GM21447 (cell line): ENCODE measurements around the gene EML3.
A peak's percentile ranks its signal among the peaks of the same experiment; 100 is the strongest.
"Not testable (repeated sequence)": the region's sequence is repeated elsewhere in the genome, so short reads cannot be mapped to it uniquely, and the experiment has no call there.

Source experiments
- ATAC-seq: cut with Tn5 transposase; IDR thresholded peaks from one replicate; pipeline ENCODE4 v1.9.1; 2021; ENCODE audit not compliant: unreplicated experiment

EML3 gene

DNA sequence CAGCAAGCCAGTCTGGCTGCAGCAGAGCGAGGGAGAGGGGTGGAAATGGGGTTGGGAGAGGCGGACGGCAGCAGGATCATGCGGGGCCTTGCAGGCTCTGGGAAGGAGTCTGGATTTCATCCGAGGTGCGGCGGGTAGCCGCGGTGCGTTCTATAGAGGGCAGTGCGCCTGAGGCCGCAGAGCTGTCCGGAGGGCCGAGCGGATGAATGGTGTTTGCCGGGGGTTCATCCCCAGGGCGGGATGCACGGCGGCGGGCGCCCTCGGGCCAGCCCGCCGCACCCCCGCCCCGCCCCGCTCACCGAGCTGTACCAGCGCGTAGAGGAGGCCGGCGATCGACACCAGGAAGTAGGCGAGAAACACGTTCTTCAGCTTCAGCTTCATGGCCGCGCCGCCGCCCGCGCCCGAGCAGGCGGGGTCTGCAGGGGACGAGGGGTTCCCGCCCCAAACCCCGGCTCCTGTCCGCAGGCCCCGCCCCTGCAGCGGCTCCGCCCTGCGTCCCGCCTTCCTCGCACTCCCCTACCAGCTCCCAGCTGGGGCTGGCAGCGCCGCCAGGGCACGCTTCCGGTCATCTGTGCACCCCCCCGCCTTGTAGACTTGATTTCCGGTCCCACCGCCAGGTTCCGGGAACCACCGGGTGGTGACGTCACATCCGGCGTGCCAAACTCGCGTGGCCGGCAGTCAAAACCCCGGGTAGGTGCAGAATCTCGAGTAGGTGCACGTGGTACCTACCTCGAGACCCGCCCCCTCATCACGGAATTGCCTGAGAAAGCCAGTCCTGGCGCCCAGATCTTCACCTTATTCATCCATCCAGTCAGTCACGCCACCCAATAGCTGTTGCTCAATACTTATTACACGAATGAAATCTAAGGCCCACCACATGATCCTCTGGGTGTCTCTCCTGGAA is 9.2 kb upstream of the EML3 start, which contains the start of gene B3GAT3:
B3GAT3 (minus strand) TSS at position 420 of the 904 bp plus-strand sequence; CDS start at position 381, 39 bp downstream.
- peak; percentile 88 for ATAC-seq

DNA sequence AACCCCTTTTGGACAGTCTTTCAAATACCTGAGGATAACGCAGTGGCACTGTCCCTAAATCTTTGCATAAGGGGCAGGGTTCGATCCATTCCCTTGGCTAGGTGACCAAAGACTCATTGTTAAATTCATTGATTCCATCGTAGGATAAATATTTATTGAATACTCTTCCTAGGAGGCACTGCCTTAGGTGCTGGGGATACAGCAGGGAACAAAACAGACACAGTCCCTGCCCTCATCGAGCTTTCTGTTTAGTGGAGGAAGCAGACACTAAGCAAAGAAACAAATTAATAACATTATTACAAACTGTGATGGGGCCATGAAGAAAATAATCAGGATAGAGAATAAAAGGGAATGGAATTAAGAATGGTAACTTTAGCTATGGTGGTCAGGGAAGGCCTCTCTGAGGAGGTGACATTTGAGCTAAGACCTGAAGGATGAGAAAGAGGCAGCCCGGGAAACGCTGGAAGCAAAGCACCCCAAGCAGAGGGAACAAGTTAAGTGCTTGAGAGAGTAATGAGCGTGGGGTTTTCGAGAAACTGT is 8.5 kb upstream of the EML3 start:
- no peak for ATAC-seq

DNA sequence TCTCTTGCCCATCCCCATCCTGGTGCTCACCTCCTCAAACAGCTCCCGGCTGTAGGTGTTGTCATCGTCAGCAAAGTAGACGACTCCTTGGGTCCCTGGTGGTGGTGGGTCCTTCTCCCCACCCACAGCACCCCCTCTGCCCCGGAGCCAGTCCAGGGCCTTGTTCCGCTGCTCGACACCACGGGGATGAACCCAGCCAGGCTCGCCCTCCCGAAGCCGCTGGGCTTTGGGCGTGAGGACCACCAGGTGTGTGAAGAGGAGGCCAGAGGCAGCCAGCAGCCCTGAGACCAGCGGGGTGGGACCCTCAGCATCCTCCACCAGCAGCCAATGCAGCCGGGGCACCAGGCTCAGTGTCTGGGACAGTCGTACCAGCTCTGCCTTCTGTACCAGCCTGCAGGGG is 4.4 kb upstream of the EML3 start:
- ATAC-seq, result not testable (repeated sequence)

DNA sequence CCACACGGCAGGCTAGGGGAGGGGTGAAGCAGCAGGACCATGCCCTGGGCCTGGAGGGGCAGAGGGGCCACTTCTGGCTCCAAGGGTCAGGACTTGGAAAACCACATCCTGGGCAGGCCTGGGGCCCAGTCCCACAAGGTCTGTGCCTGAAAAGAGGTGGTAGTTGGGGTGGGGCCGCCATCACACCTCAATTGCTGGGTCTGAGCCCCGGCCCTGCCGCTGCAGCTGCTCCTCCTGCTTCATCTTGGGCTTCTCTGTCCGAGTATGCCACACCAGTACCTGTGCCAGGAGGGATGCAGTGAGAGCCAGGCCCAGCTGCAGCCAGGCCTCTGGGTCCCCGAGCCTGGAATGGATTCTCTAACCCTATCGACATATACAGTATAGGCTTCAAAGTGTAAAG is 2.9 kb upstream of the EML3 start:
- ATAC-seq, result no peak

DNA sequence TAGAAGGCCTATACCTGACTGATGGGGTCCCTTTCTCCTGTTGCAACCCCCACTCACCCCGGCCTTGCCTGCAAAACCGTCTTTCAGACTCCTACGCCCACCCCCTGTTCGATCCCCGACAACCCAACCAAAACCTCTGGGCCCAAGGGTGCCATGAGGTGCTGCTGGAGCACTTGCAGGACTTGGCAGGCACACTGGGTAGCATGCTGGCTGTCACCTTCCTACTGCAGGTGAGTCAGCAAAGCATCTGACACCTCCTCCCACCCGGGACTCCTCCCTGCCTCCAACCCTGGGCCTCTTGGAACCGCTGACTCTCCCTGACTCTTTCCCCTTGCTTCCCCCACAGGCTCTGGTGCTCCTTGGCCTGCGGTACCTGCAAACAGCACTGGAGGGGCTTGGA is 1.7 kb upstream of the EML3 start:
- ATAC-seq, result no peak

DNA sequence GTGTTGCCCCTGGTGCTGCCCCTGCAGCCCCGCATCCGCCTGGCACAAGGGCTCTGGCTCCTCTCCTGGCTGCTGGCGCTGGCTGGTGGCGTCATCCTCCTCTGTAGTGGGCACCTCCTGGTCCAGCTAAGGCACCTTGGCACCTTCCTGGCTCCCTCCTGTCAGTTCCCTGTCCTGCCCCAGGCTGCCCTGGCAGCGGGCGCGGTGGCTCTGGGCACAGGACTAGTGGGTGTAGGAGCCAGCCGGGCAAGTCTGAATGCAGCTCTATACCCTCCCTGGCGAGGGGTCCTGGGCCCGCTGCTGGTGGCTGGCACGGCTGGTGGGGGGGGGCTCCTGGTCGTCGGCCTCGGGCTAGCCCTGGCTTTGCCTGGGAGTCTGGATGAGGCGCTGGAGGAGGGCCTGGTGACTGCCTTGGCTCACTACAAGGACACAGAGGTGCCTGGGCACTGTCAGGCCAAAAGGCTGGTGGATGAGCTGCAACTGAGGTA is 760 bp upstream of the EML3 start:
- no peak for ATAC-seq

DNA sequence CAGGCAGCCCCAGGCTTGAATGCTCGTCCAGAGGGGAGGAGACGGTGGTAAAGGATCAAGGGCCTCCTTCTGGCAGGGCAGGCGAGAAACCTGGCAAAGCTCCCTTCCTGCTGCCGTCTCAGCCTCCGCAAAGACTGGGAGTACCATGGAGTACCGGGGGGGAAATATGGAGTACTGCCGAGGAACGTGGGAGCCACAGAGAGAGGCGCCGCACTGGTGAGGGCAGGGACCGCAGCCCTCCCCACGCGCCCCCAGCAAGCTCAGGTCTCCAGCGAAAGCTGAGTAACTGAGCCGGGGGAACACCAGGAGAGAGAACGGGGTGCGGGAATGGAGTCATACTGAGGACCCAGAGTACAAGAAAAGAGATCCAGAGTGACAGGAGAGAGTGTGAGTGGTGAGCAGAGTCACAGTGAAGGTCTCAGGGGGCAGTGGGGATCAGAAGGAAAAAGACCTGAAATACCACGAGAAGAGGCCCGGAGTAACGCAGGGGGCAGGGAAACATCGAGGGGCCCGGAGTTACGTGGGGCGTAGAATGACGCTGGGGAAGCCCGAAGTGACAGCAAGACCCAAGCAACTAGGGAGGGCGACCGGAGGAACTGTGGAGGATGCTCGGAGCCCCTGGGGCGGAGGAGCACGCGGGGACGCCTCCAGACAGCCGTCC is 740 bp downstream of the EML3 start:
- peak; percentile 14 for ATAC-seq

DNA sequence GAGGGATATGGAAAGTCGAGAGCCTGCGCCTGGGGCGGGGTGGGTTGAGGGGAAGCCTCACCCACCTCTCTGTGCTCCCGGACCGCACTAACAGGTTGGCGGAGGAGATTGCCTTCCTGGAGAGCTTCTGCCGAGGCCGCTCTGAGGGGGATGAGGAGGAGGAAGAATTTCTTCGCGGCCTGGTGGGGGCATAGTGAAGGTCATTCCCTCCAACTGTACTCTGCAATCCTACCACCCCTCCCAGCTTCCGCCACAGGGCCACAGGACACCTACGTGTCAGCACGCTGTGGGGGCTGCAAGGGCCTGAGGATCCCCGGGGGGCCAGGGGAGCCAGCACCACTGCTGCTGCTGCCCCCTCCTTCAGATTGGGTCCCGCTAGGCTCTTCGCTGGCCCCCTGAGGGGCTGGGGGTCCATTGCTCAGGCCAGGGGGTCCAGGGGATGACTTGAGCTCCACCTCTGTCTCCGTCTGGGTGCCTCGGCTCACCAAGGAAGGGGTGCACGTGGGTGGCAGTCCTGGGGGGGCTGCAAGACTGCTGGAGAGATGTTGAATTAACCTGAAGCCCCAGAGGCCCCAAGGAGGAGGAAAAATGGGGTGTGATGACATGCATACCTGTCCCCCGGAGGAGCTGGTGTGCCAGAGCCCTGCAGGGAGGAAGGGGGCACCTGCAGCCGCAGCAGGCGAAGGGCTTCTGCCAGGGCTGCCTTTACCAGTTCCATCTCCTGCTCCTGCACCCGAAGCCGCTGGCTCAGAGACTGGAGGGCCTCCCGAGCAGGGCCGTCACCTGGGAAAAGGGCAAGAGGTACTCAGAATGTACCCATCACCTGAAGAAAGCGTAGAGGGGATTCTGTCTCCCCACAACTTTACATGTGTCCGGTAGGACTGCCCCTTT is 1.5 kb downstream of the EML3 start:
- no peak for ATAC-seq

DNA sequence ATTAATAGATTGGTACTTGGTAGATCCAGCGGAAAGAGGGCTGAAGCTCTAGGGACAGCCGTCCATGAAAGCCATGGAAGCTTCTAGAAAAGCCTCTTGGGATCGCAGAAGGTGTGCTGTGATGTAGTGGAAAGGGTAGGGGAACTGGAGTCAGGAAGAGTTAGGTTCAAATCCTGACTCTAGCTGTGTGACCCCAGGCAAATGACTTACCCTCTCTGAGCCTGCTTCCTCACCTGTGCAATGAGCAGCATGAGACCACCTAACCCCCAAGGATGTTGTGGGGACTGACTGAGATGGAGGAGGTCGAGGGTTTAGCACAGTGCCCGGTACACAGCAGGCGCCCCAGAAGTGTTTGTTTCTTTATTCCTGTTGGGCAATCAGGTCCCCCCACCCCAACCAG is 2.2 kb downstream of the EML3 start:
- ATAC-seq, result no peak

DNA sequence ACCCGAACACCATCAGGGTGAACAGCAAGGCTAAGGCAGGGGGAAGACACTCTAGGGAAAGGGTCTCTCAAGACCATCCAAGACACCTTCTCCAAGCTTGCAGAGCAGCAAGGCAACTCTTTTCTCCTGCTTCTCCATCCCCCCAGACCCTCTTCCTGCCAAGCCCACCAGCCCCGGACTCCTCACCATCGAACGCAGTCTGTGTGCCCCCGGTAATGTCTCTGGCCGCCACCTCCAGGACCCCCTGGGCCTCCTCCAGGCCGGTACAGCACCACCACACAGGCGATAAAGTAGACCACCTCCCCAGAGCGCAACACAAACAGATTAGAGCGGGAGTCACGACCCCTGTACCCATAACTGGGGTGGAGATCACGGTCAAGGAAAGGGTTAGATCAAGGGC is 3.8 kb downstream of the EML3 start:
- ATAC-seq, result no peak

DNA sequence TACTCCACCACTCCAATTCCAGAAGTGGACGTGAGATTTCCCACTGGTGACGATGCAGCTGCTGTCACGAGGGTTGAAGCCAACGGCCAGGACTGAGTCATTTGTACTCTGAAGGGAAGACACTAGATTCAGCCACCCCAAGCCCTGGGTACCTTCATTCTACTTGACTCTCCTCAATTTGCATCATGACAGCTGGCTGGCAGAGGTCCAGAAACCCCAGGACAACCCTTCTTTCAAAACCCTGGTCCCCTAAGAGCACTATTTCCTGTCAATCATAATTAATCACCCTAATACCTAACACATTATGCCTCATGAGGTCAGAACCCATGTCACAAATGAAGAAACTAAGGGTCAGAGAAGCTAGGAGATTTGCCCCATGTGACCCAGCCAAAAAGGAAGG is 4.9 kb downstream of the EML3 start:
- ATAC-seq, result no peak

DNA sequence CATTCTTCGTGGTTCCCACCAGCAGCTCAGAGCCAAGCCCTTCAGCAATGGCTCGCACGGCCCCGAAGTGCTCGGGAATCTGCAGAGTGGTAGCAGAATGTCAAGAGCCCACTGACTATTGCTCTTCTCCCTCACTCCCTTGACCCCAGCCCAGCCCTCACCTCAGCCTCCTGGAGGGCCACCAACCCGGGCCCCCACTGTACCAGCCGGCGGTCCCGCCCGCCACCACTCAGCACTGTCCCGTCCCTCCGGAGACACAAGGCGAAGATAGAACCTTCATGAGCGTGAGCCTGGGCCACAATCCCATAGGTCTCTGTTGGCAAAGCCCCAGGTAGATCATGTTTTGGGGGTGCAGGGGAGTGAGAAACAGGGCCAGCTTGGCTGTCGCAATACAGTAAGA is 6.7 kb downstream of the EML3 start:
- ATAC-seq, result no peak

DNA sequence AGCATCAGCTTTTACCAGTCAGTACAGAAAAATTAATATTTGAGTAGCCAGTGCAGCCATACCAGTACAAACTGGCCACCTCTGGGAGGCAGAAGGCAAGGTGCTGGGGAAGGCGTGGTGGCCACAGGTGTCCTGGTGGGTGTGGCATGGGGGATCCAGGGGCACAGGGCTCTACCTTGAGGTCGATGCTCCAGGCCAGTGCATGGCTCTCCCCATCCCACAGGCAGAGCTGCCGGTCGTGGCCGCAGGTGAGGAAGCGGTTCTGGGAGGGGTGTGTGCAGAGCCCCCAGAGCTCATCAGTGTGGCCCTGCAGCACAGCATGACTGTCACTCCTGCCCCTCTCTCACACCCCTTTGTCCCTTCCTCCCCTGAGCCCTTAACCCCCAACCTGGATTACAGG is 7.1 kb downstream of the EML3 start:
- ATAC-seq, result no peak

DNA sequence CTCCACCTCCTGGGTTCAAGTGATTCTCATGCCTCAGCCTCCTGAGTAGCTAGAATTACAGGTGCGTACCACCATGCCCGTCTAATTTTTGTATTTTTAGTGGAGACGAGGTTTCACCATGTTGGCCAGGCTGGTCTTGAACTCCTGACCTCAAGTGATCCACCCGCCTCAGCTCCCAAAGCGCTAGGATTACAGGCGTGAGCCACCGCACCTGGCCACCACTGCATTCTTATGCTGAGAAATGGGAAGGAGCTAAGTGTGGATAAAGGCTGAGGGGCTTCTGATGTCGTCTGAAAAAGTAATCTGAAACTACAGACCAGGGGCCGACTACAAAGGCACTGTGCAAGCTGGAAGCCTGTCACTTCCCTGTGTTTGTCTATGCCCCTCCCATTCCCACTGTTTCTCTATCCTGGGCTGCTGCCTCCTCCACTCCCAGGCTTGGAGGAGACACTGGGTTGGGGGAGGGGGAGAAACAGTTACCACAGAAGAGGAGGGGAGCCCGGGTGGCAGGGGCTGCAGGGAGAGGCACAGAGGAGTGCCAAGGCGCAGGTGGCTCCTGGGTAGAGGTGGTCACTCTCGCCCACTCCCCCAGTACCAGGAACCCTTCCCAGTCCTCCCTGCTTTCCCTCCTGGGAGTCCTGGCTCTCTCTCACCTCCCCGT is 8.0 kb downstream of the EML3 start:
- ATAC-seq, result no peak

DNA sequence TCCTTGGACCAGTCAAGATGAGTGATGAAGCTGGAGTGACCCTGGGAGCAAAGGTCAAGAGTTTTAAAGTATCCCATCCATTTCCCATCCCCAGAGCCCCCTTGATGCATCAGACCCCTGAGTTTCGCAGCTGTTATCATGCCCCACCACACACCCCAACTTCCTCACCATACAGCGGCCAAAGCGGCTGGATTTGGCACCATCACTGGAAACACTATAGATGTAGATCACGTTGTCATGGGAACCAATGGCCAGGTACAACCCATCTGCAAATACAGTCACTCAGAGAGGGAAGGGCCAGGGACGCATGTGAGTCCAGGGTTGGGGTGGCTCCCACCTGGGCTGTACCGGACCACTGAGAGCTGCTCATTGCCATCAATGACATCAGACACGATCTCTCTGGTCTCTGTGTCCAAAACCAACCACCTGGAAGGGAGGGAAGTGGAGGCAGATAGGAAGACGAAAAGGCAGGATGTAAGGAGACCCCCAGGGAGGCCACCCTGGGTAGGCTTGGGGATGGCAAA is 8.7 kb downstream of the EML3 start:
- no peak for ATAC-seq

DNA sequence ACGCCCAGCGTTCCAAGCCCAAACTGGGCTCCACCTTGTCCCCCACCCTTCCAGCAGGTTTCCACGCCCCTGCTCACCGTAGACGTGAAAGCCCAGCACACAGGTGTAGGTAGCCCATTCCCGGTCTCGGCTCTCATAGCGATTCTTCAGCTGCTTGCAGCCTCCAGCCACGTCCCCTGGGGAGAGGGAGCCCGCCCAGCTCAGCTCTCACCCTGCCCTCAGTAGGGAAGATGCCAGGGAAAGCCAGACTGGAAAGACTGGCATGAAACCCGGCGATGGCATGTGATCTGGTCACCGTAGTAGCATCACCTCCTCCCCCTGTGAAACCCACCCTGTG is 9.5 kb downstream of the EML3 start:
- ATAC-seq, result no peak

DNA sequence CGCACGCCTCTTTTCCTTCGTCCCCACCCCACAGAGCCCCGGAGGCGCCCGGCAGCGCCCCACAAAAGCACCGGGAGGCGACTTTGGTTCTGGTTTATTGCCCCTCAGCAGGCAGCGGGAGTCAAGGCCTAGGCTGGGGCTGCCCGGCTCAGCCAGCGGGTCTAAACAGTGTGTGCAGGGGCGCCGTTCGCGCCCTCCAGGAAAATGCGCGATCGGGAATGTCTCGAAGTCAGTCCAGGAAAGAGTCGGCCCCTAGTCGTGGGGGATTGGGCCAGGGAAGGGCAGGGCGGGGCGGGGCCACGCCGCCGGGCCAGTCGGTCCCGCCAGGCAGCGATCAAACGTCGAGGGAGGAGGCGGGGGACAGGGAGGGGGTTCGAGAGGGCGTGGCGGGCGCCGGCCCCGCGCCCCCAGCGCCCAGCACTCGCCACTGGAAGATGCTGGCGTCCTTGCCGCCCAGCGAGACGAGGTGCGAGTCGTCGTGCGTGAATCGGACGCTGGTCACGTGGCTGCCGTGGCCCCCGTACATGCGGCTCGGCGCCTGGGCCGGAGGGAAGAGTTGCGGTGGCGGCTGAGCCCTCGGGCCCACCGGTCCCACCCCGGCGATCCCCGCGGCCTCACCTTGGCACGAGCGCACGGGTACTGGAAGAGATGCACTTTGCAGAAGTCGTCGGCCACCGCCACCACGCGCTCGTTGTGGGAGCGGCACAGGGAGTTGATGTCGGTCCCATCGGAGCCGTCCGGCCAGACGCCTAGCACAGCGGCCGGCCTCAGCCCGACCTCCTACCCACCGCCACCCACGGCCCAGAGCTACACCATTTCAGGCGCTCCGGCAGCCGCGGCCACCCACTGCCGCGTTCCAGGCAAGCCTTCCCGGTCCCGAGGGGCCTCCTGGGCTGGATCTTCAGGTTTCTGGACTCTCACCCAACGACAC is 10.2 kb downstream of the EML3 start:
- ATAC-seq, result no peak

DNA sequence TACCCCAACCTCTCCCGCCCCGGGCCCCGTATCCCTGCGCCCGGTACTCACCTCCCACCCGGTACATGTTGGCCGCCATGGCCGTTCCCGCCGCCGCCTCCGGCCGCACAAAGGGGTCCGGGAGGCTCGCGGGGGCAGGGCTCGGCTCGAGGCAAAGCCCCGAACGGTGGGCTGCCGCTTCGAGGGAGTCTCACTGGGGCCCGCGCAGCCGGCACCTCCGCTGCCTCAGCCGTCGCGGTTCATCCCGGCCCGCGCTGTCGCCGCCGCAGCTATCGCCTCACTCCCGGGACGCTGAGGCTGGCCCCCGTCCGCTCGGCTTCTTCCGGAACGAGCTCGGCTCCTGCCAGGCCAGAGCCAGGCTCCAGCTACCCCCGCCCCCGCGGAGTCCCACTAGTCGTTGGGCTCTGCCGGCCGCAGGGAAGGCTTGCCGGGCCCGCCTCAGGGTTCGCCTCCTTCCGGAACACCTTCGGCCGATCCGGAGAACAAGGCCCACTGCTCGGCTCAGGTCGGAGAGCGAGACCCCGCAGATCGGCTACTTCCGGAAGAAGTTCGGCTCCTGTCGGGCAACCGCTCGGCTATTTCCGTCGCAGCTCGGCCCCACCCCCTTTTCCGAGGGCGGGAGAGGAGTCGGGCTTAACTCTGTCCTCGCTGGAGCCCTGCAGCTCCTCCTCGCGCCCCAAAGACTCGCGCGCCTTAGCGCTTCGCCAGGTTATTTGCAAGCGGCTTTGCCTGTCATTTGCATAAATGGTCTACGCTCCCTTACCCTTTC is 11.0 kb downstream of the EML3 start, which contains the start of gene MTA2:
MTA2 (minus strand) TSS at position 494 of the 769 bp plus-strand sequence; CDS start at position 79, 415 bp downstream.
- ATAC-seq, result peak; percentile 65

DNA sequence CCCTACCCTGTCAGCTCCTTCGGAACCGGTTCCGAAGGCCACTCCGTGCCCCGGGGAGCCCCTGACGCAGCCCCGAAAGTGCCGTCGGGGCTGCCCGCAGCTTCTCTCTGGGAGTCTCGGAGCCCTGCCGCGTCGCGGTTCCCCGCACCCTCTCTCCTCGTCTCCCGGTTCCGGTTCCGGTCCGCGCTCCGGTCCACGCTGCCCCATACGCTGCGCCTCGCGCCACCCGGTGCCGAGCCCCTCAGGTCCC is 11.5 kb downstream of the EML3 start:
- no peak for ATAC-seq
